Neural progenitor cell (in vitro differentiated cells): ENCODE results near the gene DNAH10.

ENCODE experiments used
- EZH2 ChIP-seq: fragments of 200-600 bp; sonication (generic); IDR thresholded peaks from 2 replicates; pipeline ENCODE4 v1.6.1; 2017; ENCODE audit warnings: antibody characterized with exemption, mild to moderate bottlenecking, moderate library complexity
- EZH2phosphoT487 ChIP-seq: fragments of 200-600 bp; sonication (generic); IDR thresholded peaks from 2 replicates; pipeline ENCODE4 v1.6.1; 2017; ENCODE audit warnings: antibody characterized with exemption
- TF ChIP-seq, protein P1 (sequence below): fragments of 200-600 bp; sonication (generic); IDR thresholded peaks from 2 replicates; pipeline ENCODE4 v1.5.1; 2017; ENCODE audit warnings: antibody characterized with exemption, mild to moderate bottlenecking

DNA sequence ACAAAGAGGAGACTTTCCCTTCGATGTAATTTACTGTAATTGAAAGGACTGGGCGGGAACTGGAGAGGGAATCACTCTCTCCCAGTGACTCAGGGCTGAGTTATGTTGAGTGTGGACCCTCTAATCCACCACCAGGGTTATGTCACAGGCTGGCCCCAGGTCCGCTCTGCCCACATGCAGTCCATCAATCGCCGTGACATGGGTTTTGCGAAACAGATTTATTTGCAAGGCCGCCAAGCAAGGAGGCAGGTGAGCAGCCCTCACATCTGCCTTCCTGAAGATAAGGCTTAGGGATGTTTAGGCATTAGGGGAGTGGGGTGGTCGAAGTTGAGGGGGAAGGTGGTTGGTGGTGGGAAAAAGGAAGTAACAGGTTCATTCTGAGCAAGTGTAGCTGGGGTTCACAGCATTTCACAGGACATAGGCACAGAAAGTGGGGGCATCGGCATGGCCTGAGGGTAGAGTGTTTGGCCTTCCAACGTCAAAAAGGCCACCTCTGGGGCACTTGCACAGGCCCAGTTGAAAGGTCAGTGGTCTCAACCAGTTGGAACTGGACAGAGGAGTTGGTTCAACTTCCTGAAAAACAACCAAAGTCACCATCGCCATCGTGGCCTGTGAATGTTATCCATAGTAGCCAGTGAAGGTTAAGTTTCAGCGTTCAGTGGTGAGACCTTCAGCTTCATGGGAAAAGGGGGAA is 66.9 kb downstream of the DNAH10 start:
- TF ChIP-seq, protein P1, sequence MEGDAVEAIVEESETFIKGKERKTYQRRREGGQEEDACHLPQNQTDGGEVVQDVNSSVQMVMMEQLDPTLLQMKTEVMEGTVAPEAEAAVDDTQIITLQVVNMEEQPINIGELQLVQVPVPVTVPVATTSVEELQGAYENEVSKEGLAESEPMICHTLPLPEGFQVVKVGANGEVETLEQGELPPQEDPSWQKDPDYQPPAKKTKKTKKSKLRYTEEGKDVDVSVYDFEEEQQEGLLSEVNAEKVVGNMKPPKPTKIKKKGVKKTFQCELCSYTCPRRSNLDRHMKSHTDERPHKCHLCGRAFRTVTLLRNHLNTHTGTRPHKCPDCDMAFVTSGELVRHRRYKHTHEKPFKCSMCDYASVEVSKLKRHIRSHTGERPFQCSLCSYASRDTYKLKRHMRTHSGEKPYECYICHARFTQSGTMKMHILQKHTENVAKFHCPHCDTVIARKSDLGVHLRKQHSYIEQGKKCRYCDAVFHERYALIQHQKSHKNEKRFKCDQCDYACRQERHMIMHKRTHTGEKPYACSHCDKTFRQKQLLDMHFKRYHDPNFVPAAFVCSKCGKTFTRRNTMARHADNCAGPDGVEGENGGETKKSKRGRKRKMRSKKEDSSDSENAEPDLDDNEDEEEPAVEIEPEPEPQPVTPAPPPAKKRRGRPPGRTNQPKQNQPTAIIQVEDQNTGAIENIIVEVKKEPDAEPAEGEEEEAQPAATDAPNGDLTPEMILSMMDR = no peak
- TF ChIP-seq EZH2phosphoT487 (no peak), EZH2 (no peak)
